Skin of body (tissue), 2 donors: ENCODE data around the gene ZMYM5. TPM values are rescaled to one million over a fixed set of nuclear protein-coding genes. Genes with fewer than 3 reads are reported as not detected.
A peak's percentile ranks its signal among the peaks of the same experiment; 100 is the strongest.
"Not testable (repeated sequence)": the region's sequence is repeated elsewhere in the genome, so short reads cannot be mapped to it uniquely, and the experiment has no call there.

Experiments used
- DNase-seq: peaks from one replicate; lab custom pipeline; 2025; lab: John Stamatoyannopoulos, UW
- total RNA-seq: library from RNA; depleted of rRNA; stranded (reverse); fragments of >200 nt; gene quantifications from one replicate; pipeline ENCODE4 v1.2.3, GENCODE V29; 2014

Gene ZMYM5
- total RNA-seq, 1 donor from 2014 or later, result 26.1 TPM

DNA sequence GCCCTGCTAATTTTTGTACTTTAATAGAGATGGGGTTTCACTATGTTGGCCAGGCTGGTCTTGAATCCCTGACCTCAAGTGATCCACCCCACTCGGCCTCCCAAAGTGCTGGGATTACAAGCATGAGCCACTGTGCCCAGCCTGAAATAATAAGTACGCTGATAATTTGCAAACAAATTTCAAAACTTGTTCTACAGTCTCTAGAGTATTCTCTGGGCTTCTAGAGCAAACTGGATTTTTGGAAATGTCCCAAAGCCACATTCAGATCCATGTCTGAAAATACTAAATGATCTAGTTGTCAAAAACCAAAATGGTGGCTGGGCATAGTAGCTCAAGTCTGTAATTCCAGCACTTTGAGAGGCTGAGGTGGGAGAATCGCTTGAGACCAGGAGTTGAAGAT, 40.8 kb downstream of the ZMYM5 start:
- no peak for DNase-seq

DNA sequence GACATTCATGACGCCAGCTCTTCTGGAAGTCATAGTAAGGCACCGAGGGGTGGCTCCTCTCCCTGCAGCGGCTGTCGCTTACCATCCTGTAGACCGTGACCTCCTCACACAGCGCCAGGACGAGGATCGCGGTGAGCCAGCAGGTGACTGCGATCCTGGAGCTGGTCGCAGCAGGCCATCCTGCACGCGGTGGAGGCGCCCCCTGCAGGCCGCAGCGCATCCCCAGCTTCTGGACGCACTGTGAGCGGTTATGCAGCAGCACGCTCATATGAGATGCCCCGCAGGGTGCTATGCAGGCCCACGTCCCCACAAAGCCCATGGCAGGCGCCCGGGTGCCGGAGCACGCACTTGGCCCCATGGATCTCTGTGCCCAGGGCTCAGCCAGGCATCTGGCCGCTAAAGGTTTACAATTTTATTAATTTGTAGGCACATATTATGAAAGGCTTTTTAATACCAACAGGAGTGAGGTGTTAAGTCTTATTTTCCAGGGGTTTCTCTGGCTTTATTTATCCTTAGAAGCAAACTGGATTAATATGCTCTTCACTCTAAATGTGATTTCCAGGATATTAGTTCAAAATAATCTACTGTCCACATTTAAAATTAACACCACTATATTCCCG, 45.1 kb downstream of the ZMYM5 start:
- no peak for DNase-seq

DNA sequence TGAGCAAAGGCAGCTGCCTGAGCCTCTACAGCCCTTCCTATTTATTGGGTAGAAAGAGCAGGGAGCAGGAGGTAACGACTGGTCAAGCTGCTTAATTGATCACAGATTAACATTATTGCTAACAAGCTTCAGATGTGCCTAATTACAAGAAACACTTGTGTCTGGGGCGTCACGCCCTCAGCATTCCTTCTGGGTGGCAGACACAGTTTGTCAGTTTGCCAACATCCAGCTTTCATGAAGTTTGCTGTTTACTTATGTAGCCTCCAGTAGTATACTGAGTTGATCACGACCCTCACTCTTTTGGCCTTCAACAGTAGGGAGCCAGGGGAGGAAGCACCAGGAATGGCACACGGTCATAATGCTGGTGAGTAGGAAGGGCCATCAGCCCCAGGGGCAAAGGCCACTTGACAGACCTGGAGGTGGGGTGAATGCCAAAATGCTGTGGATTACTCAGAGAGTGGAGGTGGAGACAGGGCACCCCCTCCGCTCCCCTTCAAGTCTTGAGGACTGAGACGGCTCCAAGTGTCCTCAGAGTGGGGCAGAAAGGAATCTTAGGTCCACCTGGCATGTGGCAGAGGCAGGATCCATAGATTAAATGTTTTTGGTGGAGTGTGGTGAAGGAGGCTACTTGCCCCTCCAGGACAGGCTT, 45.8 kb downstream of the ZMYM5 start:
- DNase-seq, result no peak

DNA sequence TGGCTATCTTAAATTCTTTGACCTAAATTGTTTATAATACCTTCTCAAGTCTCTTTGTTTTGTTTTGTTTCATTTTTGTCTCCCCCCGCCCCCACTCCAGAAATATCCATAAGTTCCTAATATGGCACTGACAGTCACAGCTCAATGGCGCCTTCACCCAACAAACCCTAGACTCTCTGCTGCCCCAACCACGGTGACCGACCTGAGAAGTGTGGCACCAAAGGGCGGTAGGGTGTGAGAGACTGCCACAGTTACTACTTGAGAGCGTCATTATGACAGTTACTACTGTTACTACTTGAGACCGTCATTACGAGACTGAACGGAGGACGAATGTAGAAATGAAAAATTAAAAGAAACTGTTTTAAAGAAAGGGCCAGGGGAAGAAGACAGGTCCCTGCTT, 46.3 kb downstream of the ZMYM5 start:
- no peak for DNase-seq

DNA sequence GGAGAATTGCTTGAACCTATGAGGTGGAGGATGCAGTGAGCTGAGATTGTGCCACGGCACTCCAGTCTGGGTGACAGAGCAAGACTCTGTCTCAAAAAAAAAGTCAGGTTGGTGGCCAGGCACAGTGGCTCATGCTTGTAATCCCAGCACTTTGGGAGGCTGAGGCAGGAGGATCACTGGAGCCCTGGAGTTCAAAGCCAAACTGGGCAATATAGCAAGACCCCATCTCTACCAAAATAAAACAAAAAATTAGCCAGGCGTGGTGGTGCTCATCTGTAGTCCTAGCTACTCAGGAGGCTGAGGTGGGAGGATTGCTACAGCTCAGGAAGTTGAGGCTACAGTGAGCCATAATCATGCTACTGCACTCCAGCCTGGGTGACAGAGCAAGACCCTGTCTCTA, 47.6 kb downstream of the ZMYM5 start:
- DNase-seq, result not testable (repeated sequence)

DNA sequence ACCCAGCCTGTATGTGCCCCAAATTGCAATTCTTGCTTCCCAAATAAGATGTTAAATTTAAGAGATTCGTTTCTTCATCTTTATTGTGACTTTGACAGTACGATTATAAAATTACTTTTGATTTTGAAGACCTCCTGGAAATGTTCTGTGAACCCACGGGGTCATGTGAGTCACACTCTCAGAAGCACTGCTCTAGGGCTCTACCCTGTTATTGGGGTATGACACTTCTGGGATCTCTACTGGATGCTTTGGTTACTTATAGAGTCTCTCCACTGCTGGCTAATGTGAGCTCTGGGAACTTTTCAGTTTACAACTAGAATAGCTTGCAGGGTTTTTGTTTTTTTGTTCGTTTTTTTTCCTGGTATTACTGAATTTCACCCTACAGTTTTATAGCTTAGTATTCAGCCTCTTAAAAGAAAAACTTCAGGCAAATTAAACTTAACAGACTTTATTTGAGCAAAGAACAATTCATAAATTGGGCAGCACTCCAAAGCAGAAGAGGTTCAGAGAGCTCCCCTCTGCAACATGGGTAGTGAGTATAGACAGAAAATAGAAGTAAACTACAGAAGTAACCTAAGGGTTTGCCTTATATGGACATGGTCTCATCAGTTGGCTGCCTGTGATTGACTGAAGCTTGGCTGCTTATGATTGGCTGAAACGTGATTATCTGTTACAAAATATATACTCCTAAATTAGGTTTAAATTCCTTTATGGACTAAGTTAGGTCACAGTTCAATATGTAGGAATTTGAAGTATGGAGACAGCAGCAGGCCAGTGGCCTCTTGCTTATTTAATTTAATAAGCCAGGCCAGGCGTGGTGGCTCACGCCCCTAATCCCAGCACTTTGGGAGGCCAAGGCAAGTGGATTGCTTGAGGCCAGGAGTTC, 52.2 kb downstream of the ZMYM5 start:
- DNase-seq, result no peak

DNA sequence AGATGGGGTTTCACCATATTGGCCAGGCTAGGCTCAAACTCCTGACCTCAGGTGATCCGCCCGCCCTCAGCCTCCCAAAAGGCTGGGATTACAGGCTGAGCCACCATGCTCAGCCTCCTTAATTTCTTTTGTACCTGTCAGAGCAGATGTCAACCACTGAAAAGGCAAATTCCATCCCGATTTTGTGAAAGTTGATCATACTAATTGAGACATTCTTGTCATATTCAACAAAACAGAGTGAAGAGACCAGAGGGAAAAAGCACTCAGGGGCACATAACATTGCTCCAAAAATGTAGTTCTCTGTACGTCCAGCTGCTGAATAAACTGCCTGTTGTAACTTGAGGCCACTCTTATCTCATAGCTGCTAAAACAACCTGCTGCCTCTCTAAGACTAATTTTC, 53.3 kb downstream of the ZMYM5 start:
- DNase-seq, result no peak

DNA sequence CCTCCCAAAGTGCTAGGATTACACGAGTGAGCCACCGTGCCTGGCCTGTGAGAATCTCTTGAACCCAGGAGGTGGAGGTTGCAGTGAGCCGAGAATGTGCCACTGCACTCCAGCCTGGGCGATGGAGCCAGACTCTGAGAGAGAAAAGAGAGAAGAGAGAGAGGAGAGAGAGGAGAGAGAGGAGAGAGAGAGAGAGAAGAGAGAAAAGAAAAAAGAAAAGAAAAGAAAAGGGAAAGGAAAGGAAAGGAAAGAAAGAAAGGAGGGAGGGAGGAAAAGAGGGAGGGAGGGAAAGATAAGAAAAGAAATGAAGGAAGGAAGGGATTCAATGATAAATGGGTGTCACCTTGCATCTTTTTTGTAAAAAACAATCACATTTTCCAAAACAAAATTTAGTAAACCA, 57.7 kb downstream of the ZMYM5 start:
- no peak for DNase-seq

DNA sequence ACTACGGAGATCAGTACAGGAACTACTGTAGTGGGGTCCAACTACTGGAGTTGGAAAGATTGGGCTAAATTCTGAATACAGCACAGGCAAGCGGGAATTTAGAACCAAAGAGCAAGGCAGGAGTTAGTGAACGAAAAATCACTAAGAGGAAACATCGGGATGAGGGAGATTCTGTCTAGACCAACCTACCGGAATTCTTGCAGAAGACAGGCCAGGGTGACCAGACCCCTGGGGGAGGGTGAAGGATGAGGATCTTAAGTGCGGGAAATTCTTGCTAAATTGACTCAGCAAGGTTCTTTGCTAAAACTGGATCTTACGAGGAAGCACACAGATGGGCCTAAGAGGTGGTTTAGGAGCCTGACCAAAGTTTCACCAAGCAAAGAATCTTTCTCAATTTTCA, 67.5 kb downstream of the ZMYM5 start:
- DNase-seq, result no peak

DNA sequence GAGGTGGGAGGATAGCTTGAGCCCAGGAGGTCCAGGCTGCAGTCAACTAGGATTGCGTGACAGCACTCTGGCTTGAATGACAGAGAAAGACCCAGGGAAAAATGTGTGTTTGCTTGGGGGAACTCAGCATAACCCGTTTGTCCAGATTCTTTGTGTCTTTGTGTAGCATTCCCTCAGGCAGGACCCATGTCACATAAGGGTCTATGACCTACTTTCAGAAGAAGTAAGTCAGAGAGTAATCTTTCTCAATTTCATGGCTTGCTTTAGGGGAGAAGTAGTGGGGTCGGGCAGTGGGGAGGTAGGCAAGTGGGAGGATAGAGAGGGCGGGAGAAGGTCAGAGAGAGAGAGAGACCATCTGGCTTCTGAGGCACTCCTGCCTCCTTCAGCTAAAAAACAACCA, 68.8 kb downstream of the ZMYM5 start:
- DNase-seq, result no peak

DNA sequence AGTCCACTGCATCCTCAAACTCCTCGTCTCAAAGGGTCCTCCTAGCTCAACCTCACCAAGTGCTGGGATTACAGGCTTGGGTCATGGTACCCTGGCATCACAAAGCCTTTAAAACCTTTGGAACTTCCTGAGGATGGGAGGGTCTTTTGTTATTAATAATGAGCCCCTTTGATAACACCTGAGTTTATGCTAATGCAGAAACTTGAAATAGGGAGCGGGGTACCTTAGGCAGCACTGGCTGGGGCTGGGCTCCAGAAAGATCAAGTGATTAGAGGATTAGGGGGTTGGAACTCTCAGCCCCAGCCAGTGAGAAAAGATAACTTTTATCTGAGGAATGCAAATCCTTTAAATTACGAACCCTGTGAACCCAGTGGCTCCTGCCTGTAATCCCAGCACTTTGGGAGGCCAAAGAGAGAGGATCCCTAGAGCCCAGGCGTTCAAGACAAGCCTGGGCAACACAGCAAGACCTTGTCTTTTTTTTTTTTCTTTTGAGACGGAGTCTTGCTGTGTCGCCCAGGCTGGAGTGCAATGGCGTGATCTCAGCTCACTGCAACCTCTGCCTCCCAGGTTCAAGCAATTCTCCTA, 71.4 kb downstream of the ZMYM5 start:
- DNase-seq, result no peak

DNA sequence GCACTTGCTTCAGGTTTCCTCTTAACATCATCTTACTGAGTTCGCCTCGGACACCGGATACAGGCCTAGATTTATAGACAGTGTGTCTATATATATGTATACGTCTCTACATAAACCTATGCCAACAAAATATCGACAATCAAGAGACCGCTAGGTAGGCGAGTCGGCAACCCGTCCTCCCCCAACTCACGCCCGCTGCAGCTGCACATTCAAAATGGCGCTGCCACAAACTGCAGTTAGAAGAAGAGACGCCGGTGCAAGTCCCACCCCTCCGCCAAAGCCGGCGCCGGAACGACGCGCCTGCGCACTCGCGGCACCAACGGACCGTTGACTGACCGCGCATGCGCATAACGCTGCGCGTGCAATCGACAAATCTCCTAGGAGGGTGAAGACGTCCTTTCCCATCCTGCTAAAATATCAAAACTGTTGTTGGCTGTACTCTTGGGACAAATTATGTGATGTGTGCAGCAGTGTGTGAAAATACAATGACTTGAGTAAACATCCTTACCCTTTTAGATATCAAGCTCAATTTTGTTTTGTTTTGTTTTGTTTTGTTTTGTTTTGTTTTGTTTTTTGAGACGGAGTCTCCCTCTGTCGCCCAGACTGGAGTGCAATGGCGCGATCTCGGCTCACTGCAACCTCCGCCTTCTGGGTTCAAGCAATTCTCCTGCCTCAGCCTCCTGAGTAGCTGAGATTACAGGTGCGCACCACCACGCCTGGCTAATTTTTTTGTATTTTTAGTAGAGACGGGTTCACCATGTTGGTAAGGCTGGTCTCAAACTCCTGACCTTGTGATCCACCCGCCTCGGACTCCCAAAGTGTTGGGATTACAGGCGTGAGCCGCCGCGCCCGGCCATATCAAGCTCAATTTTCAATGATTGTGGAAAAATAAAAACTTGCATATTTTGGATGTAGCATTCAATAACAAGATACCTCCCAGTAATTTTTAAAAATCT, 80.4 kb downstream of the ZMYM5 start, which contains the start of gene PSPC1:
TSS of gene PSPC1 (minus strand) at position 219 of the 956 bp plus-strand sequence. CDS start at position 31, 188 bp downstream.
- DNase-seq, result peak; percentile 95

DNA sequence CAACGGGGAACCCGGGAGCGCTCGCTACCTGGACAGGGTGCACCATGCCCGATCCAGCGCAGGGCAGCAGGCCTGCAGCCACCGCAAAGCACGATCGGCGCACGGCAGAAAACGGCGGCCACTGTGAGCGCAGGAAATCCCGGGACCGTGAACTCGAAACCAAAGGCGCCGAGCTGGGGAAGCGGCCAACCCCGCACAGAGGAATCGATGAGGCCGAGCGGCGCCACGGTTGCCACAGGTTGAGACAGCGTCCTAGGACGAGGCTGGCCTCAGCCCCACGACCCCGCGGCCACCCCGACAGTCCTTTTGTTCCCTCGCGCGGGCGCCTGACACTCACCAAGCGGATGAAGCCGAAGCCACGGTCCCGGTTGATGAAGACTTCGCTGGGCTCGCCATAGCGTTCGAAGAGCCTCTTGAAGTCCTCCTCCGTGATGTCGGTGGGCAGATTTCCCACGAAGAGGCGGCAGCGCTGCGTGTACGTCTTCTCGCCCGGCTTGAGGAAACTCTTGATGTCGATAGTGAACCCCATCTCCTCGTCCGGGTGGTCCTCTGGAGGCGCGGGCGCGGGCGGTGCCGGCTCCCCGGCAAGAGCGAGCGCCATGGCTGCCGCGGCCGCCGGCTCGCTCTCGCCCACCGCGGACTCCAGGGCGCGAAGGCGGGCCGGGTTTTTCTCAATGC, 81.3 kb downstream of the ZMYM5 start:
- DNase-seq, result peak; percentile 47

DNA sequence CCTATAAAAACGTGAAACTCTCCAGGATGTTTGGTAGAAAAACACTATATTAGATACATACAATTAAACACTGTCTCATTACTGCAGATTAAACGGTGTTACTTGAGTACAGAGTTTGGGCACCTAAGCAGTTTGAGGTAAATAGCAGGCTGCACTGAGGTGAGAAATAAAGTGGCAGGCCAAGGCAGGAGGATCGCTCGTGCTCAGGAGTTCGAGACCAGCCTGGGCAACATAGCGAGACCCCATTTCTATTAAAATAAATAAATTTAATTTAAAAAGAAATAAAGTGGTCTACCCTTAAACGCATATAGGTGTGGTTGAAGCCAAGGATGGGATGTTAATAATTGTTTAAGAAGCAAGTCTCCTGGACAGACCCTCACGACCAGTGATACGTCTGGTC, 81.9 kb downstream of the ZMYM5 start:
- no peak for DNase-seq

DNA sequence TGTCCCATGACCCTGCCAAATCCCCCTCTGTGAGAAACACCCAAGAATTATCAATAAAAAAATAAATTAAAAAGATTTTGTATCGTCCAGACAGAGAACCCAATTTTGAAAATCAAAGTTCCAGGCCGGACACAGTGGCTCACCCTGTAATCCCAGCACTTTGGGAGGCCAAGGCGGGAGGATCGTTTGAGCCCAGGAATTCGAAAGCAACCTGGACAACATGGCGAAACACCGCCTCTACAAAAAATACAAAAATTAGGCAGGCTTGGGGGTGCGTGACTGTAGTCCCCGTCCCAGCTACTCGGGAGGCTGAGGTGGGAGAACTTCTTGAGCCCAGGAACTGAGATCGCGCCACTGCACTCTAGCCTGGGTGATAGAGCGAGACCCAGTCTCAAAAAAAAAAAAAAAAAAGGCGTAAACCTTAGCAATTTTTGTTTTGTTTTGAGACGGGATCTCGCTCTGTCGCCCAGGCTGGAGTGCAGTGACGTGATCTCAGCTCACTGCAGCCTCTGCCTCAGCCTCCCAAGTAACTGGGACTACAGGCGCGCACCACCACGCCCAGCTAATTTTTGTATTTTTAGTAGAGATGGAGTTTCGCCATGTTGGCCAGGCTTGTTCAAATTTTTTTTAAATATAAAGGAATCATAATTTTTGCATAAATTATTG, 82.6 kb downstream of the ZMYM5 start:
- DNase-seq, result not testable (repeated sequence)
